ENCODE results near the gene PTPMT1.

Gene PTPMT1

DNA sequence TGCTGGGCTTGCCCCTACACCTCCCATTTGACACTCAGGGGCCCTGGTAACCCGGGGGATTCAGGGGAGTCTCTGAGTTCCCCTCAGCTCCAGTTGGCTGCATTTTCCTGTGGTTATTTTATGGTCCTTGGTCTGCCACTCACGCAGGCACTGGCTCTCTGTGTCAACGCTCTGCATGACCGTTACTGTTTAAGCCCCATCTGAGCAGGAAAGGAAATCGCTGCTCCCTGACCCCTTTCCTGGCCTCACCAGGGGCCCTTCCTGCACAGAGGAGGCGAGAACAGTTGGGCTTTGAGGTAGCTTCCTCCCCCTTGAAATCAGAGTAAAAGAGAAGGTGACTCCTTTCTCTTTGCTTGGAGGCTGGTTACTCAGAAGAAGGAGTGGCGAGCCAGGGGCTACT lies 26.4 kb downstream of the PTPMT1 start:
- Histone ChIP-seq H3K9me3 (replicated peaks in 1 of 11) (peaks cover 0 to 7% (median 0%) of the 10 kb centered on the region in 11 experiments; a peak in 2 of 22 replicates), H4K20me1 (peaks cover 0 to 24% (median 0%) of the 10 kb centered on the region in 11 experiments; a peak in 7 of 22 replicates), H3K36me3 (peaks cover 0 to 12% (median 0%) of the 10 kb centered on the region in 11 experiments; a peak in 4 of 22 replicates), H3K27ac (peak overlapping the region in 1 of 11 experiments; percentile 13; a peak in 1 of 22 replicates), H3K4me2 (peak overlapping the region; percentile 36 to 89 (median 78)), H3K9ac (peak overlapping the region in 9 of 11 experiments; percentile 0 to 52 (median 27); a peak in 10 of 22 replicates), H3K4me3 (peak overlapping the region in 2 of 10 experiments; percentile 6 to 21; a peak in 2 of 20 replicates), H3K4me1 (peaks cover 41 to 54% (median 51%) of the 10 kb centered on the region in 10 experiments), H3K27me3 (peaks cover 43 to 51% (median 48%) of the 10 kb centered on the region in 11 experiments)
- TF ChIP-seq Cebpa-rat (IDR thresholded peaks at IDR 0.05) = no peak

DNA sequence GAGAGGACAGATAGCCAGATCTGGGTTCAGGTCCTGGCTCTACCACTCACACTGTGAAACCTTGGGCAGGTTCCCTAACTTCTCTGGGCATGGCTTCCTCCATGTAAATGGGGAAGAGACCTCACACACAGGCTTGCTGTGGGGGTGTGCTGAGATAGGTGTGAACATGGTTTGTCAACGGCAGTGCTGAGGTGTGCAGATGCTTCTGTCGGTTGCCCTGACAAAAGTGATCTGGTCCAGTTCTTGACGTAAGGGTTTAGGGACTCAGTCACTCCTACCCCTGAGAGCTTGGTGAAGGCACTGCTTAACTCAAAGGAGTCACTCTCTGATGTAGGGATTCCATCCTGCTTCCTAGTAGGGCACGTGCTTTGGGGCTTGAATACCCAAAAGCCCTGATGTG lies 26.9 kb downstream of the PTPMT1 start:
- peaks cover 0 to 7% (median 0%) of the 10 kb centered on the region in 11 experiments; a peak in 2 of 22 replicates for H3K9me3 ChIP-seq (replicated peaks in 1 of 11)
- peaks cover 0 to 10% (median 0%) of the 10 kb centered on the region in 11 experiments; a peak in 3 of 22 replicates for H3K36me3 ChIP-seq
- H3K27ac ChIP-seq = no peak overlapping the region
- H3K4me2 ChIP-seq = peak overlapping the region; percentile 36 to 89 (median 78)
- H4K20me1 ChIP-seq = peaks cover 0 to 22% (median 0%) of the 10 kb centered on the region in 11 experiments; a peak in 7 of 22 replicates
- TF ChIP-seq Cebpa-rat (IDR thresholded peaks at IDR 0.05) = no peak
- peak overlapping the region in 2 of 10 experiments; percentile 6 to 21; a peak in 1 of 20 replicates for H3K4me3 ChIP-seq
- peak overlapping the region in 2 of 11 experiments; percentile 22 to 52; a peak in 1 of 22 replicates for H3K9ac ChIP-seq
- H3K4me1 ChIP-seq = peaks cover 37 to 54% (median 49%) of the 10 kb centered on the region in 10 experiments
- H3K27me3 ChIP-seq = peaks cover 43 to 51% (median 48%) of the 10 kb centered on the region in 11 experiments

DNA sequence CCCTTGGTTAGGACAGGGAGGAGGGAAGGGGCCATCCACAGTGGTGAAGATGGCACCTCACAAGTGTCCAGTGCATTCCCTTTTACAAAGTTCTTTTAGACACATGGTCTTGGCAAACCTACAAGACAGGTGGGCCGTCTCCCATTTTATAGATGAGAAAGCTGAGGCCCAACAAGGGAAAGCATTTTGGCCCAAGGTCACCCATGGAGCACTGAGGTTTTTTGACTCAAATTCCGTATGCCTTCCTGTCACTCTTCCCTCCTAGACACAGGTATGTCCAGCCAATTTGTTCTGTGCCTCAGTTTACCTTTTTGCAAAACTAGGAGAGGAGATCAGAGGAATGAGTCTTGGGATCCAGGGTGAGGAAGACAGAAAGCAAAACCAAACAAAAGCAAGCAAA lies 27.6 kb downstream of the PTPMT1 start:
- no peak for TF ChIP-seq Cebpa-rat (IDR thresholded peaks at IDR 0.05)
- peaks cover 0 to 22% (median 0%) of the 10 kb centered on the region in 11 experiments; a peak in 7 of 22 replicates for H4K20me1 ChIP-seq
- H3K4me3 ChIP-seq = no peak overlapping the region; a peak in 1 of 20 replicates
- H3K4me1 ChIP-seq = peaks cover 30 to 47% (median 42%) of the 10 kb centered on the region in 10 experiments
- H3K4me2 ChIP-seq = peak overlapping the region in 9 of 11 experiments; percentile 60 to 89 (median 86); a peak in 15 of 22 replicates
- H3K36me3 ChIP-seq = peaks cover 0 to 10% (median 0%) of the 10 kb centered on the region in 11 experiments; a peak in 3 of 22 replicates
- H3K27ac ChIP-seq = no peak overlapping the region
- H3K9me3 ChIP-seq (replicated peaks in 1 of 11) = peaks cover 0 to 7% (median 0%) of the 10 kb centered on the region in 11 experiments; a peak in 2 of 22 replicates
- peaks cover 43 to 51% (median 48%) of the 10 kb centered on the region in 11 experiments for H3K27me3 ChIP-seq
- no peak overlapping the region for H3K9ac ChIP-seq

DNA sequence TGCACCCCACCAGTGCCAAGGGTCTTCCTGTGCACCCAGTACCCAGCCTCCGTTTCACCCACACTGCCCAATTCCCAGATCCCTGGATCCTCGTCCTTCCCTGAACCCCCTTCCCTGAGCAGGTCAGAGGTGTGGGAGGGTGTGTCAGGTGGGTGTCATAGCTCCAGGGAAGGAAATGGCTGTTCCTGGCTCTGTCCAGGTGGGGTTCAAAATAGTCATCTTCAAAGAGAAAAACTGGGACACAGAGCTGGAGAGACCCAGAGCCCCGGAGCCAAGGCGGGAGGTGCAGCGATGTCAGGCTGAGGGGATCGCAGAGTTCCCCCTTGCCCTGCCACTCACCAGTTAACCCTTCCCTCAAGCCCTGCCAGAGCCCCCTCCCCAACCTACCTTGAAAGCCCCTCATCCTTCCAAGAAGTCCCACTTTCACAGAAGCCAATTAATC lies 28.1 kb downstream of the PTPMT1 start:
- Histone ChIP-seq H3K27me3 (peaks cover 43 to 51% (median 48%) of the 10 kb centered on the region in 11 experiments), H4K20me1 (peaks cover 0 to 22% (median 0%) of the 10 kb centered on the region in 11 experiments; a peak in 7 of 22 replicates), H3K9me3 (replicated peaks in 1 of 11) (peaks cover 0 to 7% (median 0%) of the 10 kb centered on the region in 11 experiments; a peak in 2 of 22 replicates), H3K4me3 (peak overlapping the region; percentile 6 to 38 (median 20); a peak in 8 of 20 replicates), H3K4me1 (peaks cover 24 to 42% (median 38%) of the 10 kb centered on the region in 10 experiments), H3K4me2 (peak overlapping the region; percentile 55 to 89 (median 73)), H3K27ac (no peak overlapping the region), H3K36me3 (peaks cover 0 to 10% (median 0%) of the 10 kb centered on the region in 11 experiments; a peak in 3 of 22 replicates), H3K9ac (peak overlapping the region in 2 of 11 experiments; percentile 30 to 34; a peak in 3 of 22 replicates)
- no peak for TF ChIP-seq Cebpa-rat (IDR thresholded peaks at IDR 0.05)

DNA sequence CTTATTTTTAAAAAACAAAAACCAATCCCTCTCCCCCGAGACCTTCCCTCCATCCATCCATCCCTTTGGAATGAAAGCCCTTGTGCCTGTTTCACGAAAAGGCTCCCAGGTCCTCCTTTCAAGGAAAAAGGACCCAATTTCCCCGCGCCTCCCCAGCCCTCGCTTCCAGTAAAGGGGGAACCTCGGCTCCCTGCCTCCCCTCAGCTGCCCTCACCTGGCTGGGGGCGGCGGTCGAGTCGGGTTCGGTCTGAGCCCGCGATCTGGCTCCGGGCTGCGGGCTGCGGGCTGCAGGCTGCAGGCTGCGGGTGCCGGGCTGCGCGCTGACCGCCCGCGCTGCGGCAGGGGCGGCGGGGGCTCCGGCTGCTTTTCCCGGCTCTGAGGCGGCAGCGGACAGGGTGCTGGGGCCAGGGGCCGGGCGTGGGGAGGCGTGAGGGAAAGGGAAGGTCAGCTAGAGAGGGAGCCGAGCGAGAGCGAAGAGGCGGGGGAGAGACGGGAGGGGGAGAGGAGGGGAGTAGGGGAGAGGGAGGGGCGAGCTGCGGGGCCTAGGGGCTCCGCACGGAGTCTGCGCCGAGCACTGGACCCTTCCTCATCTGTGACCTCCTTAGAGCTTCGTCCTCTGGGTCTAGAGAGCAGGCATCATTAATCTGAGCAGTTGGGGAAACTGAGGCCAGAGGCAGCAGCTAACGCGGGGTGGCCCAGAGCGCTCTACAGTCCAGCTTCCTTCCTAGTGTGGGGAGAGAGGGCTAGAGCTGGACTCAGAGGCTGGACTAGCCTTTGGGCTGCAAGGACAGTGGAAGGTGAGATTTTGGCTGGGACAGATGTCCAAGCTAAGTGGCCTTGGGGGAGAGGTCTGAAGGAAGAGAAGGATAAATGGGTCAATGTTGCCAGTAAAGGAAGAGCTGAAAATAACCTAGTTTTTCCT lies 28.8 kb downstream of the PTPMT1 start, which contains the start of gene C1QTNF4:
C1QTNF4 (minus strand) TSS at position 478 of the 922 bp plus-strand sequence. CDS start 3,601 bp downstream, outside the sequence.
- TF ChIP-seq Cebpa-rat (IDR thresholded peaks at IDR 0.05) = no peak
- Histone ChIP-seq H3K9me3 (replicated peaks in 1 of 11) (peaks cover 0 to 7% (median 0%) of the 10 kb centered on the region in 11 experiments; a peak in 2 of 22 replicates), H3K4me3 (peak within 1 kb of the TSS; percentile 15 to 51 (median 24); a peak in 13 of 20 replicates), H3K4me2 (peak within 1 kb of the TSS; percentile 55 to 89 (median 73)), H3K4me1 (peaks cover 23 to 41% (median 38%) of the 10 kb centered on the region in 10 experiments), H4K20me1 (peaks cover 0 to 22% (median 0%) of the 10 kb centered on the region in 11 experiments; a peak in 7 of 22 replicates), H3K9ac (peak within 1 kb of the TSS in 3 of 11 experiments; percentile 30 to 54 (median 34); a peak in 4 of 22 replicates), H3K27ac (no peak within 1 kb of the TSS), H3K36me3 (peaks cover 0 to 9% (median 0%) of the 10 kb centered on the region in 11 experiments; a peak in 3 of 22 replicates), H3K27me3 (peaks cover 43 to 51% (median 48%) of the 10 kb centered on the region in 11 experiments)

DNA sequence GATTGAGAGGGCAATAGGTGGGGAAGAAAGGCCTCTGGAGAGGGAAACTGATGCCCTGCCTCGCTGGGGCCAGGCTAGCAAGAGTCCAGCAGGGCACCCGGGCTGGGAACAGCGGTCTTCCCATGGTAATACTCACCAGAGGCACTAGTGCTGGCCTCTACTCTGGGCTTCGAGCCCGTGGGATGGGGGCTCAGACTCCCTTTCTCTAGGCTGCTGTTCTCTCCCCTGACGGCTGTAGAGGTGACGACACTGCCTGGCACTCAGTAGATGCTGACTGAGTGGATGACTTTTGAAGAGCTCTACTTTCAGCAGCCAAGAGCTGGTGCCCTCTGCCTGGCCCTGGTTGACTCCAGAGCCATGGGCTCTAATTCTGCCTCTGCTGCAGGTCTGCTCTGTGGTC lies 29.6 kb downstream of the PTPMT1 start:
- Histone ChIP-seq H3K9me3 (replicated peaks in 1 of 11) (0 out of 22 replicates have a peak, but pooled peaks cover 0 to under 1% (median 0%) of the 10 kb centered on the region in 11 experiments), H3K36me3 (peaks cover 0 to under 1% (median 0%) of the 10 kb centered on the region in 11 experiments; a peak in 1 of 22 replicates), H3K27ac (no peak overlapping the region), H3K4me1 (peaks cover 23 to 41% (median 38%) of the 10 kb centered on the region in 10 experiments), H3K4me2 (no peak overlapping the region), H4K20me1 (peaks cover 0 to 22% (median 0%) of the 10 kb centered on the region in 11 experiments; a peak in 7 of 22 replicates), H3K9ac (no peak overlapping the region), H3K27me3 (peaks cover 43 to 51% (median 48%) of the 10 kb centered on the region in 11 experiments), H3K4me3 (no peak overlapping the region)
- TF ChIP-seq Cebpa-rat (IDR thresholded peaks at IDR 0.05) = no peak

DNA sequence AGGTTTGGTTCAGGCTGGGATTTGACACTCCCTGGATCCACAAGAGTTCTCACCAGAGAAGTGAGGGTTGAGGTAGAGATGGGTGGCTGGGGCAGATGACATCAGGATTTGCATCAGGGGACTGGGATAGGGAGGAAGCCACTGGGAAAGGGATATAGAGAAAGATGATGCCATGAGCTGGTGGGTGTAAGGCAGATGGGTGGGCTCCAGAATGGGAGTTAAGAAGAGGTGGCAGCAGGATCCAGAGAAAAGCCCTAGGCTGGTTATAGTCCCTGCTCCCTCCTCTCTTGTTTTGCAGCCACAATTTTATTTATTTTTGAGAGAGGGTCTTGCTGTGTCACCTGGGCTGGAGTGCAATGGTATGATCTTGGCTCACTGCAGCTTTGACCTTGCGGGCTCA lies 30.6 kb downstream of the PTPMT1 start:
- Histone ChIP-seq H3K9ac (no peak overlapping the region), H3K4me2 (no peak overlapping the region), H3K27ac (no peak overlapping the region), H3K36me3 (no peaks in the 10 kb centered on the region), H3K9me3 (replicated peaks in 1 of 11) (no peaks in the 10 kb centered on the region), H3K4me1 (peaks cover 23 to 33% (median 32%) of the 10 kb centered on the region in 10 experiments), H4K20me1 (peaks cover 0 to 22% (median 0%) of the 10 kb centered on the region in 11 experiments; a peak in 7 of 22 replicates), H3K27me3 (peaks cover 43 to 51% (median 48%) of the 10 kb centered on the region in 11 experiments), H3K4me3 (no peak overlapping the region)
- TF ChIP-seq Cebpa-rat (IDR thresholded peaks at IDR 0.05) = no peak

DNA sequence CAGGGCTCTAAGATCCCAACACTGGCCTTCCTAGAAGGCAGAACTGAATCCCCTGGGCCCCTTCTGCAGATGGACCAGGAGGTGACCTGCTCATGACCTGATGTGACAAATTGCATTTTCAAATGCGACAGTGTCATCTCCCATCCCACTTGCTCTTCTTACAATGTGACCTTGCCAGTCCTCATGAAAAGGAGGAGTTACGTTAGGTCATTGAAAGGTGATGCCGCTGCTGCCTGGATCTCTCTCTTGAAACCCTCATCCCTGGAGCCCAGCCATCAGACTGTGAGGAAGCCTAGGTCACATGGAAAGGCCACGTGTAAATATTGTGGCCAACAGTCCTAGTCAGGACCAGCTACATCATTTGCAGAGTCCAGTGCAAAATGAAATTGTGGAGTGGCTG lies 34.5 kb downstream of the PTPMT1 start:
- Histone ChIP-seq H3K27ac (no peak overlapping the region), H3K4me1 (no peaks in the 10 kb centered on the region), H4K20me1 (peaks cover 0 to 5% (median 0%) of the 10 kb centered on the region in 11 experiments; a peak in 4 of 22 replicates), H3K9ac (no peak overlapping the region), H3K4me2 (no peak overlapping the region), H3K9me3 (replicated peaks in 1 of 11) (no peaks in the 10 kb centered on the region), H3K4me3 (no peak overlapping the region), H3K36me3 (no peaks in the 10 kb centered on the region), H3K27me3 (peaks cover 8 to 16% (median 14%) of the 10 kb centered on the region in 11 experiments)
- TF ChIP-seq Cebpa-rat (IDR thresholded peaks at IDR 0.05) = no peak
